HG03469 (cell line): Measurements from ENCODE around the gene GALNTL6.
"Not testable (repeated sequence)": the region's sequence is repeated elsewhere in the genome, so short reads cannot be mapped to it uniquely, and the experiment has no call there.

Source experiments
- ATAC-seq: cut with Tn5 transposase; IDR thresholded peaks from one replicate; pipeline ENCODE4 v1.9.1; 2021; ENCODE audit warnings: mild to moderate bottlenecking, moderate library complexity, moderate number of reproducible peaks; ENCODE audit not compliant: unreplicated experiment

GALNTL6 gene

DNA sequence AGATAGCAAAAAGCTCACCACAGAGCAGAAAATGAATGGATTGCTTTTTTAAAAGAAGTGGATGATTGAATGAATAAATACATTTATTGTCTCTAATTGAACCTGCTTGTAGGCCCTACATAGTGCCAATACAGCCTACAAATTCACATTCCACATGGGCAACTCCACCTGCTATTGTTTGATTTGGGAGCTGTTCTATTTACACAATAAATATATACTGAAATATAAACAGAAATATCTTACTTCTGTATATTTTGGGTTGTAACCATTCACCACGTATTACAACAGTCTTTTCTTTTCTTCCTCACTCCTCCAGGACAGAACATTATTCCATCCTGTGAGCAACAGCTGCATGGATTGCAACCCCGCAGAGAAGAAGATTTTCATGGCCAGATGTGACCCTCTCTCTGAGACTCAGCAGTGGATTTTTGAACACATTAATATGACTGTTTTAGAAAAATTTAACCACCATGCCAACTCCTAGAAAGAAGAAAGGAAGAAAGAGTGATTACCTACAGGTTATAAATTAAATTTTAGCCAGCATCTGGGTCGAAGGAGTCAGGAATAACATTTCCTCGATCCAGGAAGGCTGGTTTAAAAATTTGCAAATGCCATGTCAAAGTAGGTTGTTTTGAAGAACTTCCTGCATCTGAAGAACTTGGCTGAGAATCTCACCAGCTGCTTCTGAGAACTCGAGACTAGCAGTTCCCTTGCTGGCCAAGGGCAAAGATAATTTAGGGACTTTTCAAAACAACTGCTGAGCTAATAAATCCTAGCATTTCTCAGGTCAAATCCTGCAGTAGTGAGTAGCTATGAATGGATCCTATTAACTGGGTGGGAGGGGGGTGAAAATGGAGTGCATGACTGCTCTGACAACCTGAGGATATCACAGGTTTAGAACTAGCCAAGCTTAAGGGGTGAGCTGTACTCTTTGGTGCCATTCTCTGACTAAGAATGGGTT lies 1226.7 kb downstream of the GALNTL6 start:
- no peak for ATAC-seq

DNA sequence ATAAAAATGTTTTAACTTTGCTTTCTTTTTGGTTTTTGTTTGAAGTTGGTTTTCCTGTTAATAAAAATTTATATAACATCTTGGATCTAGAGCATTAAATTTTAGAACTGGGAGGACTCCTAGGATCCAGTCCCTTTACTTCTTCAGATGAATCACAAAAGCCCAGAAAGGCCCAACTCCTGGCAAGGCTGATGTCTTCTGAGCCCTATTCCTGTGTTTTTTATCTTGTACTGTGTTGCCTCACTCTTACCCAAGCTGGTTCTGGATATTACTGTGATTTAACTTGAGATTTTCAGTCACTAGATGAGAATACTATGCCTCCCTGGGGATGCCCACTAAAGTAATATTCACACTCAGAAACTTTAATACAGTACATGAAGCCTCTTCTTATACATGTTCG lies 1228.3 kb downstream of the GALNTL6 start:
- no peak for ATAC-seq

DNA sequence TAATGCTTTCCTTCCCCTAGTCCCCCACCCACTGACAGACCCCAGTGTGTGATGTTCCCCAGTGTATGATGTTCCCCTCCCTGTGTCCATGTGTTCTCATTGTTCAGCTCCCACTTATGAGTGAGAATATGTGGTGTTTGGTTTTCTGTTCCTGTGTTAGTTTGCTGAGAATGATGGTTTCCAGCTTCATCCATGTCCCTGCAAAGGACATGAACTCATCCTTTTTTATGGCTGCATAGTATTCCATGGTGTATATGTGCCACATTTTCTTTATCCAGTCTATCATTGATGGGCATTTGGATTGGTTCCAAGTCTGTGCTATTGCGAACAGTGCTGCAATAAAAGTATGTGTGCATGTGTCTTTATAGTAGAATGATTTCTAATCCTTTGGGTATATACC lies 1228.9 kb downstream of the GALNTL6 start:
- not testable (repeated sequence) for ATAC-seq

DNA sequence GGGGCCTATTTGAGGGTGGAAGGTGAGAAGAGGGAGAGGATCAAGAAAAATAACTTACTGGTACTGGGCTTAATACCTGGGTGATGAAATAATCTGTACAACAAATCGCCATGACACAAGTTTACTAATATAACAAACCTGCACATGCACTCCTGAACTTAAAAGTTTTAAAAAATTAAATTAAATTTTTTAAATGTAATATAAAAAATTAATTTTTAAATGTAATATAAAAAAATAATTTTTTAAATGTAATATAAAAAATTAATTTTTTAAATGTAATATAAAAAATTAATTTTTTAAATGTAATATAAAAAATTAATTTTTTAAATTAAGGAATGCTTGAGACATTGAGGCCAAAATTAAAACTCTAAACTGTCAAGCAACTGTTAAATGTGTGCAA lies 1231.1 kb downstream of the GALNTL6 start:
- no peak for ATAC-seq

DNA sequence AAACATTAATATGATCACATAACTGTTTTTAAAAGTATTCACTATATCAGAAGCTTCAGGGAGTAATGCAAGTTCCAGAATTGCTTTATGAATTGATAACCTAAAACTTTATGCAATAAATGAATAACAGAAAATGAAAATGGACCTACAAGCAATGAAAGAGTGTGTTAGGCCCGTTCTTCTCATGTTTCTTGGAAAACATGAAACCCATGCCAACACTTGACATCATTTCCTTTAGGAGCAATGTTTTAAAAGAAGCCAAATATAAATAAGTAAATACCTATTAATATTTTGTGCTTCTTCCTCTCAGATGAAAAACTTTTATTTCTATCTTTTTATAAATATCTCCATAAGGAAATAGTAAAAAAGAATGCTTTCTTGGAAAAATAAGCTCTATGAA lies 1232.4 kb downstream of the GALNTL6 start:
- ATAC-seq = no peak

DNA sequence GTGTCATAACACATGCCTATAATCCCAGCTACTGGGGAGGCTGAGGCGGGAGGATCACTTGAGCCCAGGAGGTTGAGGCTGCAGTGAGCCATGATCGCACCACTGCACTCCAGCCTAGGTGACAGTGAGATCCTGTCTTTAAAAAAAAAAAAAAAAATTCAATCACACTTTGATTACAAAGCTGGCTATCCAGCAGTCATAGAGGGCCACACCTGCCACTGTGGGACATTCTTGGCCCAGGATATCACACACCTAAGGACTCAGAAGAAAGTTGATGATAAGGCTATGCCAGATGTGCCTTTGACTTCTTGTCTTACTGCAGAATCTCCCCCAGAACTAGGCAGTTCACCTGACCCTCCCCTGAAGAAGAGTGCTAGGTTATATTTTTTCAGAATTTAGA lies 1232.9 kb downstream of the GALNTL6 start:
- ATAC-seq = no peak

DNA sequence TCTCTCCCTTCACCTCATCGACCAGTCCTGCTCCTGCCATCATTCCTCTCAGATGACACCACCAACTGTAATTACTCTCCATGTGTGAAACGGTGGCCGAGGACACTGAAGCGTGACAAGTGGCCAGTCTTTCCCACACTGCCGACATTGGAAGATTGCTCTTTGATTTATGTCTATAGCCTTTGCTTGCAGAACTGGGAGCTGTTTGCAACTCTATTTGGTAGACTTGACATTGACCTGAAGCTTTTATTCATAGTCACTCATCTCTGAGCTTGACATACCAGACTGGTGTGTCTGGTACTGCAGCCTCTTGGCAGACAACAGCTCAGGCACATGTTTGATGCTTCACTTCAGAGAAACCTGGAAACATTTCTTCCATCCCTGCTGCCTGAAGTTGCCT lies 1233.6 kb downstream of the GALNTL6 start:
- ATAC-seq = no peak

DNA sequence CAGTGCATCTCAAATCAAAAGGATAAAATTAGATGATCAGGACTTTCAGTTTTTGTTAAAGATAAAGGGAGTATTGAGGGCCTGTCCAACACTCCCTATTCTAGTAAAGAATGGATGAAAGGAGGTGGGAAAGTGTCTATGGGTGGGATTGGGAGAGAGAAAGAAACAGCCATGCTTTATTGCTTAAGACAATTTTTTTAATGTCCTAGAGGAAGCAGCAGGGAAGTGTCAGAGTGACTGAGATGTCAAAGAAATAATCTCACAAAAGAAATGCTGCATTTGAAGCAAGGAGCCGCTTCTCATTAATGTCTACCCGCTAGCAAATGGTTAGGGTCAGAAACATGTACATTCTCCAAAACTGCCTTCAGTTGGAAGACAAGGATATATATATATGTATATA lies 1238.0 kb downstream of the GALNTL6 start:
- ATAC-seq = no peak

DNA sequence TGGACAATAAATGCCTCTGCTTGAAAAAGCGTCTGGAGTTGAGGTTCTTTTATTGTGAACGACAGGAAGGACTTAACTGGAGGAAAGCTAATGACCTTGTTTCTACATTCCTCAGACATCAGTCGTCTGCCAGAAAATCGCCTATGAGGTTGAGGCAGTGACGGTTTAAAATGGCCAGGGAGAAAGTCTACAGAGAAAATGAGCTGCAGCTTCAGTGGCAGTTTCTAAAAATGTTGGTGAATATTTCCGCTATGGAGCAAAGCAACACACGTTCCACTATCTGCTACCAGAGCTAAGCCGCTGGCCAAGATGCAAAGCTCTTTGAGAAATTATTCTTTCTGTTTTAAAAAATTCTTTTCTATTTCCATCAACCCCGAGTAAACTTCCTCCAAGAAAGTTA lies 1238.5 kb downstream of the GALNTL6 start:
- ATAC-seq = no peak

DNA sequence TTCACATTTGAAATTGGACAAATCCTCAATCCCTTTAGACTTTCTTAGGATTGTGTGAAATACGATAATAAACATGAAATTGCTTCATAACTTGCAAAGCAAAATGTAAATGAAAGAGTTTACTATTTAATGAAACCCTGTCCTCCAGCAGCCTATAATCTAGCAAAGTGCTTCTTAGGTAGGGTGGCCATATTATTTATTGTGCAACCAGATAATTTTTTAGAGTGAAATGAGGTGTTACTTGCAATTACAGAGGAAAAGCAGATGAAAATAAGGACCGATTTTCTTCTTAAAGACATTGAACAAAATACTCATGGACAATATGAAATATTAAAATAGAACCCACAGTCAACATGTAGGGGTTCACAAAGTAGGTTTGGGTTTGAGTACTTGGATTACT lies 1239.2 kb downstream of the GALNTL6 start:
- ATAC-seq = no peak

DNA sequence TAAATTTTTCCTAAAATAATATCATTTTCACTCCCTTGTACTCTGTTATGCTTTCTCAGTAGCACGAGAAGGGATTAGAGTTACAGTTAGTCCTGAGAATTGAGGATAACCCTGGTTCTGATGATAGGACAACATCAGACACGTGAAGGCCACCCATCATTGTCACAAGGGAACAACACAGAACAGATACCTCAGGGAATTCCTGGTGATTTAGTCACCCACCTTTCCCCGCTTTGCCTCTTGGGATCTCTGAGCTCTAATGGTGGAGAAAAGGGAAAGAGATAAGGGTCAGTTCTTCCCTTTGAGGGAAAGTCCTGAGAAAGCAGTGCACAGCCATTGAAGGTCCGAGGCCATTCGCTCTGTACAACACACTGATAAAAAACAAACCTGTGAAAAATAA lies 1243.1 kb downstream of the GALNTL6 start:
- ATAC-seq = no peak

DNA sequence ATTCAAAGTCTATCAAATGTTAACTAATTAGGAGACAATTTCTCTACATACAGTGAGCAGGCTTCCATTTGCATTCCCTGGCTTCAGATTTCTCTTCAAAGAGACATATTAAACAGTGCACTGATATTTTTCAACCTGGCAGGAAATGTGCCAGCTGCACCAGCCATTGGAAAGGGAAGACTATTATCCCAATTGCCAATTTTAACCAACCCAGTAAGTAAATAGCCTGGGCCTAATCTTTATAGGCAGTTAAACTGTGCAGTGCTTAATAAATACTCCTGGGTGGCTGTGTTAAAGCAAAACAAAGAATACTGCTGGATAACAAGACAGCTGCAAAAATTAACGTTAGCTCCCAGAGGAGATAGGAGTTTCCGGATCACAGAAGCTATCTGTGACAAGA lies 1243.5 kb downstream of the GALNTL6 start:
- no peak for ATAC-seq

DNA sequence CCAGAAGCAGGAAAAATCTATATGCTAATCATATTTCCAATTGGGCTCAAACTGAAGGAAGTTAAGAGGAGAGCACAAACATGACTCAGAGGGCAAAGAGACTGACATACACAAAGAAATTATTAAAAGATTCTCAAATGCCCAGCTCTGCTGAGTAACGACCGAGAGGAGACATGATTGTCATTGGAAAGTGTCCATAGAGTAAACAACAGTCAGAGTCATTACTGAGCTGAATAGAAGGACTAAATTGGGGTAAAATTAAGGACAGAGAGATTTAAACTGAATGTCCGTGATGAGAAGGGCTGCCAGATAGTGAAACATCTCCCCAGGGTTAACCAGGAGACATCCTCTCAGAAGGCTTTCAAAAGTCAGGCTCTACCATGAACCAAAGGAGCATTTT lies 1244.2 kb downstream of the GALNTL6 start:
- no peak for ATAC-seq

DNA sequence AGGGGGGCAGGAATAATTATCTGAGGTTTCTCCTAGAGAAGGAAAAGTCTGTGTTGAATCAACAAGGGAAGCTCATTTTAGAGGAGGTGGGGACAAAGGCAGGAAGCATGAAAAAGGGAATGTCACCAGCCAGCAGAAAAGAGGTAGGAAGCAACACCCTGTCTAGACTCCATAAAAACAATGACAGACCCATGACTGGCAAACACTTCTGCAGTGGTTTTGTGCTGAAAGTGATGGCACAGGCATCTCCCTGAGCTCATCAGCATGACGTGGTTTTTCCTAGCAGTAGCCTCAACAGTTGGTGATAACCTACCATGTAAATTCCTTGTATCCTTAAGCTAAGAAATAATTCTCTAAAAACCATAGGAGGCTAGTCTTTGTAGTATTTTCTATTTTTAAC lies 1244.7 kb downstream of the GALNTL6 start:
- ATAC-seq = no peak

DNA sequence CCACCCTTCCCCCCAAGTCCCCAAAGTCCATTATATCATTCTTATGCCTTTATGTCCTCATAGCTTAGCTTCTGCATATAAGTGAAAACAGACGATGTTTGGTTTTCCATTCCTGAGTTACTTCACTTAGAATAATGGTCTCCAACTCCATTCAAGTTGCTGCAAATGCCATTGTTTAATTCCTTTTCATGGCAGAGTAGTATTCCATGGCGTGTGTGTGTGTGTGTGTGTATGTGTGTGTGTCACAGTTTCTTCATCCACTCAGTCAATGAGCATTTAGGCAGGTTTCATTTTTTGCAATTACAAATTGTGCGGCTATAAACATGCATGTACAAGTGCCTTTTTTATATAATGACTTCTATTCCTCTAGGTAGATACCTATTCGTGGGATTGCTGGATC lies 1248.0 kb downstream of the GALNTL6 start:
- no peak for ATAC-seq

DNA sequence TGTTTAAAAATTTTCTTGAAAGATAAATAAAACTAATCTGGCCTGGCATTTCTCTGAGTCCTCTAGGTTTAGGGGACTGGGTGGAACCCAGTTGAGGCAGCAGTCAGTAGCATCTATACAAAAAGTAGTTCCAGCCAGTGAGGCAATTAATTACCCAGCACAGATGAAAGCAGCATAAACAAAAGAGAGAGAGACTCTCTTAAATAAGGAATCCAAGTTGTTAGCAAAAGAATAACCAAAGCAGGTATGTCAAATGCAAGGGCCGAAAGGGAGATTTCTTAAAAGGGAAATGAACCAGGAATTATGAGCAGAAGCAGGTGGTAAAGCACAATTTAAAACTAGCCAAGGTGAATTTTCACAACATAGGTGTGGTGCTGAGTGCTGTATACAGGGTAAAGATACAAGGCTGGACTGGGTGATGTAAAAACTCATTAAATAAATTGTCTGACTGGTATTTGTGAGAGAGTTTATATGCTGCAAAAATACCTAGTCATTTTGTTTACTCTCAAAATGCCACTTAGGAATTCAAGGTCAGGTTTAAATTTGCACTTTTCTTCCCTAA lies 1260.8 kb downstream of the GALNTL6 start:
- no peak for ATAC-seq

DNA sequence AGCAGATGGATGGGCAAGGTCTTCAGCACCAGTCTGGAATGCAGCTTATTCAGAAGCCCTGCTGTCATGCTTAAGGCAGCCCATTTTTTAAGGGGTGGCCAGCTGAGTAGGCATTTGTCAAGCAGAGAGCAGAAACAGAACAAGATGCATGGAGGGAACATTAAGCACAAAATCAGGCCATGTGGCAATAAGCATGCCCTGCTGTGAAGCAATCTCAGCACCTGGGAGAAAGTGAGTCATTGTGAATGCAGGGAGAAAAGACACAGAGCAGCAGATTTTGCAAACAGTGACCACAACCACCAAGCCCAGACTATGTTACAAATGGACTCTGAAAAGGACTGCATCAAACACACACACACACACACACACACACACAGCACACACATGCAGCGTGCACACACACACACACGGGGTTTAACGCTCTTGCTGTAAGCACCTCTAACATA lies 1261.3 kb downstream of the GALNTL6 start:
- no peak for ATAC-seq

DNA sequence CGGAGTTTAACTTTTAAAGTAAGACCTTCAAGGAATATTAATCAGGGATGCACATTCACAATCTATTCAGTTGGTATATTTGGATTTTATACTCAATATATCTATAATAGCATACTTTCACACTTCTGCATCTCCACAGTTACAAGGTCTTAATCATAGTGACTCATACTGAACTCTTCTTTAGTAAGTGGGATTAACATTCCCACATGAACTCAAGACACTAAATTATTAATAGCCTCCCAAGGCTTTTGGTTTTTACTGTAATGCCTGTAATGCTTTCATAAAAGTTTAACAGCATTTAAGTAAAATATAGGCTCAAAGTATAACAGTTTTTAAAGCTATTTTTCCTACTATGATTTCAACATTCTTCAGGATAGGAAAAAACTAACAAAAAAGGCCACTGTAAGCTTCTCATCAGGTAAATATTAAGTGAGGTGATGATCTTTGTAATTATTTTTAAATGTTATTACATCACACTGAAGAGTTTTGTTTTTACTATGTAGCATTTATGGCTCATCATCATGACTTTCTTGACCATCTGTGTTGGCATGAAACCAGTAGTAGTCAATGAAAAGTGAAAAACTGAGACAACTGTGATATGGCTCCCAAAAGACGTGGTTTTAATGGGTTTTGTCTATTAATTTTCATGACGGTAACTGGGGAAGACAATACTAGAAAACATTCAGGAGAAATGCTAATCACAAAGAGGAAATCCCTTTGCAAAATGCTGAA lies 1263.9 kb downstream of the GALNTL6 start:
- ATAC-seq = no peak

DNA sequence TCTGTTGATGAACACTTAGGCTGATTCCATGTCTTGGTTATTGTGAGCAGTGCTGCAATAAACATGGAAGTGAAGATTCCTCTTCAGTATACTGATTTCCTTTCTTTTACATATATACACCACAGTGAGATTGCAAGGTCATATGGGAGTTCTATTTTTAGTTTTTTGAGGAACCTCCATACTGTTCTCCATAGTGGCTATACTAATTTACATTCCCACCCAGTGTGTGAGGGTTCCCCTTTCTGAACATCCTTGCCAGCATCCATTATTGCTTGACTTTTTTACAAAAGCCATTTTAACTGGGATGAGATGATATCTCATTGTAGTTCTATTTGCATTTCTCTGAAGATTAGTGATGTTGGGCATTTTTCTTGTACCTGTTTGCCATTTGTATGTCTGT lies 1274.9 kb downstream of the GALNTL6 start:
- no peak for ATAC-seq
